K562 (cell line): ENCODE results near the gene FOXK2. TPM values are rescaled to one million over a fixed set of nuclear protein-coding genes. Genes with fewer than 3 reads are reported as not detected.

Experiments used
- ATAC-seq: fragments of 200-7000 bp; cut with Tn5 transposase; 3 replicates; pipeline ENCODE4 v1.9.1; 2020; ENCODE audit warnings: moderate library complexity
- BruUV-seq: library from RNA; stranded (reverse); fragments of 400-500 nt; replicated peaks from 2 replicates; lab custom pipeline; 2021; lab: Mats Ljungman, UMichigan
- CTCF ChIA-PET: fragments of 300-600 bp; formaldehyde crosslinking; extraction: SDS; loops from one replicate; lab custom pipeline; 2021; ENCODE audit warnings: low intra/inter-chr PET ratio; lab: Yijun Ruan, JAX
- POLR2A ChIA-PET: fragments of 300-600, 350-650 bp; sonication (Branson Sonifier 250); formaldehyde crosslinking; extraction: SDS; loops from one replicate; lab custom pipeline; 2021; ENCODE audit warnings: antibody characterized with exemption, inconsistent platforms; lab: Yijun Ruan, JAX
- DNase-seq, 4 experiments: peaks; one replicate each; pipeline versions ENCODE4 v3.0.0 to v3.0.0-alpha.2; 2011 to 2018; ENCODE audit warnings: low spot score in 3 of 4, mixed read lengths in 3 of 4; ENCODE audit errors: extremely low read depth in 1 of 4
- FAIRE-seq: peaks from 2 replicates; lab custom pipeline; 2011; peaks lifted over from hg19 to GRCh38; lab: Jason Lieb, UNC
- H2AFZ ChIP-seq: 2 replicates; pipeline ENCODE4 v1.6.0; 2011; ENCODE audit warnings: low read depth, low read length, control low read depth, inconsistent platforms
- H3K27ac ChIP-seq: fragments of 200-600 bp; 3 replicates; pipeline ENCODE4 v1.8.0; 2011; ENCODE audit warnings: low read depth, mild to moderate bottlenecking, control low read depth, inconsistent platforms, low read length, moderate library complexity, mixed read lengths; ENCODE audit errors: extremely low read depth
- H3K27me3 ChIP-seq, 2 experiments: fragments of 300-600 bp in 1 of 2; 2 replicates in 1 of 2; 3 replicates in 1 of 2; pipeline versions ENCODE4 v1.6.0 to v1.8.0; 2011; ENCODE audit warnings: inconsistent platforms in 2 of 2, low read length in 2 of 2, mild to moderate bottlenecking in 1 of 2, mixed read lengths in 1 of 2, moderate library complexity in 1 of 2; ENCODE audit not compliant: control insufficient read depth in 2 of 2, insufficient read depth in 2 of 2
- H3K36me3 ChIP-seq: fragments of 300-600 bp; 3 replicates; pipeline ENCODE4 v1.8.0; 2011; ENCODE audit warnings: mild to moderate bottlenecking, low read length, inconsistent platforms; ENCODE audit not compliant: control insufficient read depth, insufficient read depth
- H3K4me1 ChIP-seq, 2 experiments: fragments of 200-600 bp in 1 of 2; replicated peaks in 1 of 2; 2 replicates in 1 of 2; 3 replicates in 1 of 2; pipeline versions ENCODE4 v1.5.1 to v1.8.0; 2011; ENCODE audit warnings: inconsistent platforms in 2 of 2, low read length in 2 of 2, mild to moderate bottlenecking in 1 of 2, mixed read lengths in 1 of 2, moderate library complexity in 1 of 2; ENCODE audit not compliant: control insufficient read depth in 2 of 2, insufficient read depth in 2 of 2
- H3K4me2 ChIP-seq: 2 replicates; pipeline ENCODE4 v1.6.1; 2011; ENCODE audit warnings: low read length, control low read depth, inconsistent platforms, mixed read lengths; ENCODE audit not compliant: insufficient read depth
- H3K4me3 ChIP-seq: fragments of 200-600 bp; sonication (generic), shearing (Covaris generic); 2 replicates; pipeline ENCODE4 v1.5.1; 2016; ENCODE audit warnings: control low read depth, inconsistent platforms
- H3K79me2 ChIP-seq: fragments of 200-600 bp; 3 replicates; pipeline ENCODE4 v1.8.0; 2011; ENCODE audit warnings: low read length, inconsistent platforms; ENCODE audit not compliant: control insufficient read depth, insufficient read depth
- H3K9ac ChIP-seq, 2 experiments: 2 replicates each; pipeline versions ENCODE4 v1.6.0 to v1.6.1; 2011; ENCODE audit warnings: low read depth in 2 of 2, low read length in 2 of 2, control low read depth in 1 of 2, inconsistent platforms in 1 of 2, mild to moderate bottlenecking in 1 of 2, mixed read lengths in 1 of 2; ENCODE audit not compliant: insufficient read depth in 1 of 2
- H3K9me1 ChIP-seq: one replicate; pipeline ENCODE4 v1.6.0; 2011; ENCODE audit warnings: inconsistent platforms, mild to moderate bottlenecking, low read length, moderate library complexity; ENCODE audit not compliant: control insufficient read depth, insufficient read depth
- H3K9me3 ChIP-seq: replicated peaks from 2 replicates; pipeline ENCODE4 v1.5.1; 2011; ENCODE audit warnings: low read depth, low read length, inconsistent platforms; ENCODE audit not compliant: control insufficient read depth, insufficient read depth
- H4K20me1 ChIP-seq: replicated peaks from 2 replicates; pipeline ENCODE4 v1.6.1; 2011; ENCODE audit warnings: low read length, inconsistent platforms, mixed read lengths; ENCODE audit not compliant: control insufficient read depth, insufficient read depth
- CUX1 ChIP-seq: fragments of 200-800 bp; sonication (Bioruptor generic); IDR thresholded peaks from 2 replicates; pipeline ENCODE4 v1.6.1; 2016; ENCODE audit warnings: missing genetic modification characterization, missing compliant biosample characterization
- FOXK1 ChIP-seq: sonication (generic); formaldehyde crosslinking; IDR thresholded peaks from 2 replicates; pipeline ENCODE4 v1.8.0; 2022; ENCODE audit warnings: missing genetic modification reagents, mild to moderate bottlenecking, borderline replicate concordance
- POLR2G ChIP-seq: fragments of 200-400 bp; formaldehyde crosslinking; IDR thresholded peaks from 2 replicates; pipeline ENCODE4 v1.6.1; 2017; ENCODE audit warnings: low read depth, mild to moderate bottlenecking, antibody characterized with exemption, low read length, moderate library complexity
- ZBTB33 ChIP-seq: sonication (generic); formaldehyde crosslinking; IDR thresholded peaks from 2 replicates; pipeline ENCODE4 v1.8.1; 2023; ENCODE audit warnings: mild to moderate bottlenecking, missing genetic modification reagents
- WGBS: fragments of 100-300 bp; shearing (Covaris generic); methylation state at CpG from one replicate; pipeline ENCODE4 v1.1.6; 2016; ENCODE audit warnings: low coverage, mixed read lengths; ENCODE audit not compliant: insufficient coverage; ENCODE audit errors: missing lambda C conversion rate; 5-methylcytosine and 5-hydroxymethylcytosine counted together
- in situ Hi-C: fragments of 300-500 bp; cut with MboI; formaldehyde crosslinking; loops from 4 replicates; pipeline ENCODE4 v1.15.0; 2018; ENCODE audit warnings: inconsistent platforms, mixed read lengths
- intact Hi-C: fragments of 100-400 bp; cut with micrococcal nuclease; formaldehyde crosslinking; loops from 2 replicates; pipeline ENCODE4 v1.14.2; 2022
- polyA plus RNA-seq, 8 experiments: library from polyadenylated mRNA; depleted of rRNA in 4 of 8; stranded (reverse) in 5 of 8; unstranded in 3 of 8; fragments of >200 nt; fragmentation: Nextera tagmentation in 2 of 8; fragmentation: Illumina TruSeq in 1 of 8; extraction: Ambion mirVana in 2 of 8; extraction: Trizol in 1 of 8; gene quantifications; 2 replicates each; pipeline versions ENCODE4 v1.2.1 to v1.2.3, GENCODE V29; 2011 to 2014; ENCODE audit warnings: inconsistent platforms in 1 of 8, missing spikeins in 1 of 8
- total RNA-seq, 7 experiments: library from RNA; depleted of rRNA in 6 of 7; stranded (reverse); fragments of >200 nt in 6 of 7; fragmentation: Illumina TruSeq in 2 of 7; extraction: Trizol in 2 of 7; gene quantifications; 2 replicates each; pipeline versions ENCODE4 v1.2.1 to v1.2.3, GENCODE V29; 2011 to 2021; ENCODE audit warnings: low replicate concordance in 1 of 7

The FOXK2 gene
- total and polyA plus RNA-seq, 9 of the 15 experiments (the other 6 are each of a cell fraction or from before 2014, with no cell fraction given): 3.0 to 86.0 (median 44.1) TPM

DNA sequence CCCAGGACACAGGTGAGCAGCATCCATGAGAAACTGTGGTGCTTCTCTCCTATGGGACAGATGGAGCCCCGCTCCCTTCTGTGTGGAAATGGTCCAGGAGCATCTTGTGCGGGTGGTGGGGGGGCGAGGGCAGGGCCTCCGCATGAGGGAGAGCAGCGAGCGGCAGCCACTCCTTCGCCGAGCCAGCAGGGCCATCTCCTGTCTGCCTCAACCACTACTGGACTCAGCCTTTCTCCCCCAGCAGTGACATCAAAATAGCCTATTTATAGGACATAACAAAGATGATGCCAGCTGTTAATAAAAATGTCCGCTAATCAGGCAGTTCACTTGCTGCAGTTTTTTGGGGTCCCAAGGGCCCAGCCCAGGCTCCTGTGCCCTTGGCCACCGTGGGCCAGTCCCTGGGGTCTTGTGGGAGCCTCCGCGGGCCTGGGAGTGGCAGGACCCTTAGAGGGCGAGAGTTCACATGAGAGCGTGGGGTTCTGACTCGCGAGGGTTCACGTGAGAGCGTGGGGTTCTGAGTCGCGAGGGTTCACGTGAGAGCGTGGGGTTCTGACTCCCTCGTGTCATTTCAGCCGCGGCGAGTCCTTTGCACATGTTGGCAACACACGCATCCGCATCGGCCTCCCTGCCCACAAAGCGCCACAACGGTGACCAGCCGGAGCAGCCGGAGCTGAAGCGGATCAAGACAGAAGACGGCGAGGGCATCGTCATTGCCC is 81.4 kb downstream of the FOXK2 start:
- in situ Hi-C loops: no loop called here

DNA sequence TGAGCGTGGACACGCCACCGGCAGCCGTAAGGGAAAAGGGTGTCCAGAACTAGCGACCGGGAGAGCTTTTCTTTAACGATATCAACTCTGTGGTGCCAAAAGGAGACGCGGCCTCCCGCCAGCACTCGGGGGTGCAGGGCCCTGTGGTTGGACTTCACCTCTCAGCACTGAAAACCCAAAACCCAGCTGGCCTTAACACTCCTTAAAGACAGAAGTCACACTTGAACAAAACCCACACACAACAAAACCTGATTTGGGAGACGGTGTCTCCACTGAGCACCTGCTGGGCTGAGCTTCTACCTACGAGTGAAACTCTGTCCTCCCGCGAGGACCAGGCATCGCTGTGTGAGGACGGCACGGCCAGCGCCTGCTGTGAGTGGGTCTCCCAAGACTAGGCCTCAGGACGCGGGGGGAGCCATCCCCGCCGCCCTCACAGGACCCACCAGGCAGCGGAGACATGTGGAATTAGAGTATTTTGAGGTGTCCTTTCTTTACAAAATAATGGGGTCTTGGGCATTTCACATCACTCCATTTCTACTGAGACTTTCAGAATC is 82.0 kb downstream of the FOXK2 start:
- in situ Hi-C loops: no loop called here
- H3K9ac ChIP-seq: no peak overlapping the region
- no peaks in the 10 kb centered on the region for H4K20me1 ChIP-seq
- ChIA-PET CTCF (no interaction called here), POLR2A (interaction anchor here (0.6 to 1.9 kb wide), 2 partner anchors 12 to 28 kb away, joined by 3 to 5 read pairs; no protein-coding TSS in a partner anchor)
- BruUV-seq: TSS peak; percentile 65
- peaks cover 93% of the 10 kb centered on the region; the same call in 2 of the 3 replicates for H3K36me3 ChIP-seq
- intact Hi-C loops: no loop called here
- H3K27me3 ChIP-seq: no peaks in the 10 kb centered on the region
- peaks cover 2% of the 10 kb centered on the region; the same call in 1 of the 2 replicates for H3K9me3 ChIP-seq
- no peak overlapping the region for H3K4me2 ChIP-seq
- DNase-seq (no peak), ATAC-seq (no peak), FAIRE-seq (no peak)
- peaks cover 6% of the 10 kb centered on the region; the same call in 2 of the 3 replicates for H3K79me2 ChIP-seq
- H3K4me3 ChIP-seq: no peak overlapping the region
- H3K9me1 ChIP-seq: no peaks in the 10 kb centered on the region
- WGBS: 93% methylated on average over 24 of the region's 24 CpGs
- peaks cover 0 to 15% of the 10 kb centered on the region in 2 experiments; a peak in 2 of 5 replicates for H3K4me1 ChIP-seq
- no peak overlapping the region for H2AFZ ChIP-seq
- H3K27ac ChIP-seq: no peak overlapping the region
- TF ChIP-seq CUX1 (CRISPR knock-in tag): no peak
- peak; percentile 74 for TF ChIP-seq ZBTB33 (CRISPR knock-in tag)
- peak; percentile 20 for TF ChIP-seq POLR2G

More for the DNA sequence above, 81.4 kb downstream of the FOXK2 start:
- TF ChIP-seq FOXK1 (CRISPR knock-in tag) (no peak), POLR2G (peak; percentile 72)
- Histone ChIP-seq H3K9ac (no peak overlapping the region), H2AFZ (no peak overlapping the region), H3K9me3 (peaks cover 2% of the 10 kb centered on the region; the same call in 1 of the 2 replicates), H3K4me2 (no peak overlapping the region), H3K4me1 (peaks cover 0 to 15% of the 10 kb centered on the region in 2 experiments; a peak in 2 of 5 replicates), H3K27ac (no peak overlapping the region), H3K9me1 (no peaks in the 10 kb centered on the region), H3K4me3 (no peak overlapping the region), H3K79me2 (peaks cover 6% of the 10 kb centered on the region; the same call in 2 of the 3 replicates), H4K20me1 (no peaks in the 10 kb centered on the region), H3K27me3 (no peaks in the 10 kb centered on the region), H3K36me3 (peaks cover 94% of the 10 kb centered on the region; the same call in 2 of the 3 replicates)
- ChIA-PET POLR2A (interaction anchor here (0.6 to 1.9 kb wide), 2 partner anchors 12 to 27 kb away, joined by 3 to 5 read pairs; no protein-coding TSS in a partner anchor), CTCF (no interaction called here)
- DNase-seq (no peak), FAIRE-seq (no peak), ATAC-seq (no peak)
- 96% methylated on average over 31 of the region's 37 CpGs for WGBS
- BruUV-seq: no TSS peak
- intact Hi-C loops: no loop called here
